Ishikawa (cell line): ENCODE results near the gene ZNF441.

Experiments
- CEBPB ChIP-seq: IDR thresholded peaks from 2 replicates; pipeline ENCODE4 v1.6.1; 2012
- CREB1 ChIP-seq: IDR thresholded peaks from 2 replicates; pipeline ENCODE4 v1.6.1; 2012; ENCODE audit warnings: low read depth
- EGR1 ChIP-seq: IDR thresholded peaks from 2 replicates; pipeline ENCODE4 v1.6.1; 2012
- EP300 ChIP-seq: IDR thresholded peaks from 2 replicates; pipeline ENCODE4 v1.6.1; 2012; ENCODE audit warnings: borderline replicate concordance
- FOXM1 ChIP-seq: IDR thresholded peaks from 2 replicates; pipeline ENCODE4 v1.6.1; 2012; ENCODE audit warnings: low read depth, borderline replicate concordance
- MAX ChIP-seq: IDR thresholded peaks from 2 replicates; pipeline ENCODE4 v1.6.1; 2012
- NFIC ChIP-seq: IDR thresholded peaks from 2 replicates; pipeline ENCODE4 v1.6.1; 2012
- RAD21 ChIP-seq: IDR thresholded peaks from 2 replicates; pipeline ENCODE4 v1.6.1; 2012; ENCODE audit warnings: low read depth
- REST ChIP-seq: IDR thresholded peaks from 2 replicates; pipeline ENCODE4 v1.6.1; 2012; ENCODE audit warnings: low read depth, mild to moderate bottlenecking
- TAF1 ChIP-seq: IDR thresholded peaks from 2 replicates; pipeline ENCODE4 v1.6.1; 2012; ENCODE audit warnings: low read depth, mild to moderate bottlenecking
- TCF12 ChIP-seq: IDR thresholded peaks from 2 replicates; pipeline ENCODE4 v1.6.1; 2012; ENCODE audit warnings: low read depth
- TEAD4 ChIP-seq: IDR thresholded peaks from 2 replicates; pipeline ENCODE4 v1.6.1; 2012
- USF1 ChIP-seq: IDR thresholded peaks from 2 replicates; pipeline ENCODE4 v1.6.1; 2012
- YY1 ChIP-seq: IDR thresholded peaks from 2 replicates; pipeline ENCODE4 v1.6.1; 2012; ENCODE audit warnings: low read depth
- ZBTB7A ChIP-seq: IDR thresholded peaks from 2 replicates; pipeline ENCODE4 v1.6.1; 2012; ENCODE audit warnings: low read depth

The ZNF441 gene

GRCh38 chr19:11792942-11793341 lies 26.1 kb downstream of the ZNF441 start:
- TF ChIP-seq RAD21 (no peak), CEBPB (no peak), REST (no peak), TCF12 (no peak), NFIC (no peak), ZBTB7A (no peak), YY1 (no peak), CREB1 (no peak), TEAD4 (no peak), FOXM1 (no peak), USF1 (no peak), MAX (no peak), EGR1 (no peak), EP300 (no peak)

- TF ChIP-seq ZBTB7A (no peak), CEBPB (no peak), YY1 (no peak; the same call in 1 of the 2 replicates), NFIC (peak; percentile 70), MAX (peak; percentile 68), TEAD4 (peak; percentile 72), CREB1 (no peak), FOXM1 (no peak), RAD21 (peak; percentile 86), TCF12 (peak; percentile 90), TAF1 (no peak), EP300 (no peak), USF1 (0 out of 2 replicates have a peak, but pooled peaks have one; percentile 14), REST (no peak), EGR1 (no peak)
Observed at GRCh38 chr19:11797491-11797890, 30.7 kb downstream of the ZNF441 start.

- TF ChIP-seq ZBTB7A = peak; percentile 93
- TF ChIP-seq CREB1 = 0 out of 2 replicates have a peak, but pooled peaks have one; percentile 26
- no peak for TF ChIP-seq TCF12
- peak; percentile 51; the same call in 1 of the 2 replicates for TF ChIP-seq TAF1
- no peak for TF ChIP-seq REST
Observed at GRCh38 chr19:11798391-11799330, 31.9 kb downstream of the ZNF441 start, which contains the start of gene ZNF491. Gene ZNF491, plus strand, starts transcription at chr19:11798523. Its CDS starts 7,431 bp downstream, at chr19:11805954.

GRCh38 chr19:11806354-11807098 lies 39.7 kb downstream of the ZNF441 start:
- TF ChIP-seq EGR1 (no peak), TAF1 (no peak), YY1 (no peak), RAD21 (no peak), TEAD4 (no peak), ZBTB7A (no peak)
